HEK293 (cell line): ENCODE measurements around the gene RUNX1.
A peak's percentile ranks its signal among the peaks of the same experiment; 100 is the strongest.

Source experiments
- KLF7 ChIP-seq: fragments of 450-650 bp; formaldehyde crosslinking; IDR thresholded peaks from 2 replicates; pipeline ENCODE4 v1.5.1; 2016; ENCODE audit warnings: missing biosample characterization, missing genetic modification characterization, borderline replicate concordance
- MEIS1 ChIP-seq: sonication (generic); formaldehyde crosslinking; IDR thresholded peaks from 2 replicates; pipeline ENCODE4 v1.8.1; 2022; ENCODE audit warnings: missing genetic modification reagents, mild to moderate bottlenecking, borderline replicate concordance
- MZF1 ChIP-seq: fragments of 450-650 bp; formaldehyde crosslinking; IDR thresholded peaks from 2 replicates; pipeline ENCODE4 v1.5.1; 2017; ENCODE audit warnings: missing biosample characterization, missing genetic modification characterization, borderline replicate concordance
- OVOL3 ChIP-seq: fragments of 450-650 bp; formaldehyde crosslinking; IDR thresholded peaks from 2 replicates; pipeline ENCODE4 v1.5.1; 2016; ENCODE audit warnings: missing biosample characterization, missing genetic modification characterization
- SCRT1 ChIP-seq: fragments of 450-650 bp; formaldehyde crosslinking; IDR thresholded peaks from 2 replicates; pipeline ENCODE4 v1.5.1; 2016; ENCODE audit warnings: missing biosample characterization, missing genetic modification characterization, borderline replicate concordance
- SCRT2 ChIP-seq: fragments of 450-650 bp; formaldehyde crosslinking; IDR thresholded peaks from 2 replicates; pipeline ENCODE4 v1.5.1; 2016; ENCODE audit warnings: missing biosample characterization, missing genetic modification characterization
- YY1 ChIP-seq: fragments of 450-650 bp; formaldehyde crosslinking; IDR thresholded peaks from 2 replicates; pipeline ENCODE4 v1.5.1; 2018; ENCODE audit warnings: missing biosample characterization, missing genetic modification characterization
- ZBTB20 ChIP-seq: fragments of 450-650 bp; formaldehyde crosslinking; IDR thresholded peaks from 2 replicates; pipeline ENCODE4 v1.5.1; 2016; ENCODE audit warnings: missing biosample characterization, missing genetic modification characterization
- ZIC2 ChIP-seq: fragments of 450-650 bp; formaldehyde crosslinking; IDR thresholded peaks from 2 replicates; pipeline ENCODE4 v1.5.1; 2016; ENCODE audit warnings: missing biosample characterization, missing genetic modification characterization
- ZNF23 ChIP-seq: fragments of 450-650 bp; formaldehyde crosslinking; IDR thresholded peaks from 2 replicates; pipeline ENCODE4 v1.5.1; 2016; ENCODE audit warnings: missing biosample characterization, missing genetic modification characterization, borderline replicate concordance
- ZNF239 ChIP-seq: fragments of 450-650 bp; formaldehyde crosslinking; IDR thresholded peaks from 2 replicates; pipeline ENCODE4 v1.5.1; 2016; ENCODE audit warnings: missing biosample characterization, missing genetic modification characterization
- ZNF335 ChIP-seq: fragments of 450-650 bp; formaldehyde crosslinking; conservative IDR thresholded peaks from 2 replicates; pipeline ENCODE4 v1.5.1; 2016; ENCODE audit warnings: missing biosample characterization, missing genetic modification characterization
- ZNF341 ChIP-seq: fragments of 450-650 bp; formaldehyde crosslinking; IDR thresholded peaks from 2 replicates; pipeline ENCODE4; 2016; ENCODE audit warnings: low read depth, missing biosample characterization, missing genetic modification characterization
- ZNF366 ChIP-seq: fragments of 450-650 bp; formaldehyde crosslinking; conservative IDR thresholded peaks from 2 replicates; pipeline ENCODE4 v1.5.1; 2016; ENCODE audit warnings: missing biosample characterization, missing genetic modification characterization
- ZNF416 ChIP-seq: fragments of 450-650 bp; formaldehyde crosslinking; IDR thresholded peaks from 2 replicates; pipeline ENCODE4 v1.5.1; 2016; ENCODE audit warnings: missing biosample characterization, missing genetic modification characterization
- ZNF548 ChIP-seq: fragments of 450-650 bp; formaldehyde crosslinking; IDR thresholded peaks from 2 replicates; pipeline ENCODE4 v1.5.1; 2016; ENCODE audit warnings: missing biosample characterization, missing genetic modification characterization
- ZNF600 ChIP-seq: fragments of 450-650 bp; formaldehyde crosslinking; IDR thresholded peaks from 2 replicates; pipeline ENCODE4 v1.5.1; 2016; ENCODE audit warnings: missing biosample characterization, missing genetic modification characterization
- ZNF654 ChIP-seq: fragments of 450-650 bp; formaldehyde crosslinking; IDR thresholded peaks from 2 replicates; pipeline ENCODE4 v1.5.1; 2016; ENCODE audit warnings: low read depth, missing biosample characterization, missing genetic modification characterization
- ZNF664 ChIP-seq: fragments of 450-650 bp; formaldehyde crosslinking; IDR thresholded peaks from 2 replicates; pipeline ENCODE4 v1.5.1; 2016; ENCODE audit warnings: missing biosample characterization, missing genetic modification characterization
- ZNF776 ChIP-seq: fragments of 450-650 bp; formaldehyde crosslinking; IDR thresholded peaks from 2 replicates; pipeline ENCODE4 v1.5.0; 2017; ENCODE audit warnings: missing biosample characterization, missing genetic modification characterization, borderline replicate concordance
- ZSCAN18 ChIP-seq: fragments of 450-650 bp; formaldehyde crosslinking; IDR thresholded peaks from 2 replicates; pipeline ENCODE4 v1.5.1; 2016; ENCODE audit warnings: missing biosample characterization, missing genetic modification characterization
- ZXDB ChIP-seq: fragments of 450-650 bp; formaldehyde crosslinking; IDR thresholded peaks from 2 replicates; pipeline ENCODE4 v1.5.1; 2016; ENCODE audit warnings: missing biosample characterization, missing genetic modification characterization
- TF ChIP-seq, protein P1 (sequence below): fragments of 450-650 bp; formaldehyde crosslinking; optimal IDR thresholded peaks from 2 replicates; pipeline ENCODE3; 2016; ENCODE audit warnings: missing biosample characterization, mild to moderate bottlenecking, missing genetic modification characterization
- TF ChIP-seq, protein P2 (sequence below): fragments of 450-650 bp; formaldehyde crosslinking; IDR thresholded peaks from 2 replicates; pipeline ENCODE4 v1.5.1; 2016; ENCODE audit warnings: missing biosample characterization, missing genetic modification characterization
- TF ChIP-seq, protein P3 (sequence below): fragments of 450-650 bp; formaldehyde crosslinking; IDR thresholded peaks from 2 replicates; pipeline ENCODE4 v1.5.1; 2016; ENCODE audit warnings: missing biosample characterization, missing genetic modification characterization
- TF ChIP-seq, protein P4 (sequence below): fragments of 450-650 bp; formaldehyde crosslinking; IDR thresholded peaks from 2 replicates; pipeline ENCODE4 v1.5.1; 2016; ENCODE audit warnings: missing biosample characterization, missing genetic modification characterization
- TF ChIP-seq, protein P5 (sequence below): fragments of 450-650 bp; formaldehyde crosslinking; conservative IDR thresholded peaks from 2 replicates; pipeline ENCODE4 v1.5.1; 2016; ENCODE audit warnings: low read depth, missing biosample characterization, missing genetic modification characterization

Gene RUNX1

DNA sequence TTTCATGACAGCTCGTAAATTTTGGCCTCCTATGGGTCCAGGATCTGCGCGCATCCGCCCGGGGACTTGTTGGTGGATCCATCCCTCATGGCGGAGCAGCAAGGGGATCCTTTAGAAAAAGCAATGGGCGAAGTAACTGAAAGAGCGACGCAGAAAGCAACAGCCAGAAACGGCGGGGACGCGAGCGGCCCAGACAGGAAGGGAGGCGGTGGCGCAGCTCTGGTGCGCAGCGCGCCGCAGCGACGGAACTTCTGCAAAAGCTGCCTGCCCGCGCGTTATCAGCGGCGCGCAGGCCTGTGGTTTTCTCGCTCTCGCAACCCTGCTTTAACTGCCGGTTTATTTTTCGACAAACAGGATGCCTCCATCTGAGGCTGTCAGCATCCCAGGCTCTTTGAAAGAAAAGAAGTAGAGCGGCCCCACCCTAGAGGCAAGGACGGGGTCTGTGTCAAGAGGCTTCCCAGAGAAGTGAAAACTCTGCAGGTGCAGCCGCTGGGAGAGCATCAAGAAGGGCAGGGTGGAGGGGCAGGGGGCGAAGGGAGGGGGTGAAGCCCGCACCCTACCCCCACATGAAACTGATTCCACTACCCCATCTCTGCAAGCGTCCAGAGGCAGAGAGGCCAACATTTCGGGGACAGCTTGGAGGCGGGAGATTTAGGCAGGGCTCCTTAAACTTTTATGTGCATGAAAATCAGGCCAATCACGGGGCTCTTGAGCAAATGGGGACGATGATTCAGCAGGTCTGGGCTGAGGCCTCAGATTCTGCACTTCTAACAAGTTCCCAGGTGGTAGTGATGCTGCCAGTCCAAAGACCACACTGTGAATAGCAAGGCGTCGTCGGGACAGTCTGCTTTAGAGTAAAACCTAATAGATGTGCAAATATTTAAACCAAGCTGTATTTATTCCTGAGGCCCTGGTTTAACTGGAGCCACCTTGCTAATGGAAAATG, 22.2 kb downstream of the RUNX1 start (continued):
- TF ChIP-seq ZSCAN18 (tag by site-specific recombination) (no peak), OVOL3 (no peak), ZNF23 (no peak), ZBTB20 (tag by site-specific recombination) (peak; percentile 22; the same call in 1 of the 2 replicates), SCRT1 (tag by site-specific recombination) (no peak), ZNF664 (tag by site-specific recombination) (no peak), ZNF600 (tag by site-specific recombination) (no peak; the same call in 1 of the 2 replicates), ZNF341 (tag by site-specific recombination) (peak; percentile 68), ZNF239 (no peak), ZNF654 (tag by site-specific recombination) (no peak), ZNF548 (tag by site-specific recombination) (no peak), MZF1 (tag by site-specific recombination) (no peak; the same call in 1 of the 2 replicates), ZXDB (tag by site-specific recombination) (no peak), ZNF366 (tag by site-specific recombination) (no peak), ZNF776 (tag by site-specific recombination) (no peak), YY1 (tag by site-specific recombination) (no peak), ZNF335 (tag by site-specific recombination) (peak; percentile 63), KLF7 (no peak), ZIC2 (tag by site-specific recombination) (0 out of 2 replicates have a peak, but pooled peaks have one; percentile 8), SCRT2 (tag by site-specific recombination) (peak; percentile 87), ZNF416 (no peak), MEIS1 (CRISPR knock-in tag) (no peak)
- TF ChIP-seq, protein P1, sequence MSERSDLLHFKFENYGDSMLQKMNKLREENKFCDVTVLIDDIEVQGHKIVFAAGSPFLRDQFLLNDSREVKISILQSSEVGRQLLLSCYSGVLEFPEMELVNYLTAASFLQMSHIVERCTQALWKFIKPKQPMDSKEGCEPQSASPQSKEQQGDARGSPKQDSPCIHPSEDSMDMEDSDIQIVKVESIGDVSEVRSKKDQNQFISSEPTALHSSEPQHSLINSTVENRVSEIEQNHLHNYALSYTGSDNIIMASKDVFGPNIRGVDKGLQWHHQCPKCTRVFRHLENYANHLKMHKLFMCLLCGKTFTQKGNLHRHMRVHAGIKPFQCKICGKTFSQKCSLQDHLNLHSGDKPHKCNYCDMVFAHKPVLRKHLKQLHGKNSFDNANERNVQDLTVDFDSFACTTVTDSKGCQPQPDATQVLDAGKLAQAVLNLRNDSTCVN (tag by site-specific recombination) = peak; percentile 81
- TF ChIP-seq, protein P2, sequence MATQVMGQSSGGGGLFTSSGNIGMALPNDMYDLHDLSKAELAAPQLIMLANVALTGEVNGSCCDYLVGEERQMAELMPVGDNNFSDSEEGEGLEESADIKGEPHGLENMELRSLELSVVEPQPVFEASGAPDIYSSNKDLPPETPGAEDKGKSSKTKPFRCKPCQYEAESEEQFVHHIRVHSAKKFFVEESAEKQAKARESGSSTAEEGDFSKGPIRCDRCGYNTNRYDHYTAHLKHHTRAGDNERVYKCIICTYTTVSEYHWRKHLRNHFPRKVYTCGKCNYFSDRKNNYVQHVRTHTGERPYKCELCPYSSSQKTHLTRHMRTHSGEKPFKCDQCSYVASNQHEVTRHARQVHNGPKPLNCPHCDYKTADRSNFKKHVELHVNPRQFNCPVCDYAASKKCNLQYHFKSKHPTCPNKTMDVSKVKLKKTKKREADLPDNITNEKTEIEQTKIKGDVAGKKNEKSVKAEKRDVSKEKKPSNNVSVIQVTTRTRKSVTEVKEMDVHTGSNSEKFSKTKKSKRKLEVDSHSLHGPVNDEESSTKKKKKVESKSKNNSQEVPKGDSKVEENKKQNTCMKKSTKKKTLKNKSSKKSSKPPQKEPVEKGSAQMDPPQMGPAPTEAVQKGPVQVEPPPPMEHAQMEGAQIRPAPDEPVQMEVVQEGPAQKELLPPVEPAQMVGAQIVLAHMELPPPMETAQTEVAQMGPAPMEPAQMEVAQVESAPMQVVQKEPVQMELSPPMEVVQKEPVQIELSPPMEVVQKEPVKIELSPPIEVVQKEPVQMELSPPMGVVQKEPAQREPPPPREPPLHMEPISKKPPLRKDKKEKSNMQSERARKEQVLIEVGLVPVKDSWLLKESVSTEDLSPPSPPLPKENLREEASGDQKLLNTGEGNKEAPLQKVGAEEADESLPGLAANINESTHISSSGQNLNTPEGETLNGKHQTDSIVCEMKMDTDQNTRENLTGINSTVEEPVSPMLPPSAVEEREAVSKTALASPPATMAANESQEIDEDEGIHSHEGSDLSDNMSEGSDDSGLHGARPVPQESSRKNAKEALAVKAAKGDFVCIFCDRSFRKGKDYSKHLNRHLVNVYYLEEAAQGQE (tag by site-specific recombination) = no peak
- TF ChIP-seq, protein P3, sequence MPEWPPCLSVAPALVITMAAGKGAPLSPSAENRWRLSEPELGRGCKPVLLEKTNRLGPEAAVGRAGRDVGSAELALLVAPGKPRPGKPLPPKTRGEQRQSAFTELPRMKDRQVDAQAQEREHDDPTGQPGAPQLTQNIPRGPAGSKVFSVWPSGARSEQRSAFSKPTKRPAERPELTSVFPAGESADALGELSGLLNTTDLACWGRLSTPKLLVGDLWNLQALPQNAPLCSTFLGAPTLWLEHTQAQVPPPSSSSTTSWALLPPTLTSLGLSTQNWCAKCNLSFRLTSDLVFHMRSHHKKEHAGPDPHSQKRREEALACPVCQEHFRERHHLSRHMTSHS (tag by site-specific recombination) = no peak
- TF ChIP-seq, protein P4, sequence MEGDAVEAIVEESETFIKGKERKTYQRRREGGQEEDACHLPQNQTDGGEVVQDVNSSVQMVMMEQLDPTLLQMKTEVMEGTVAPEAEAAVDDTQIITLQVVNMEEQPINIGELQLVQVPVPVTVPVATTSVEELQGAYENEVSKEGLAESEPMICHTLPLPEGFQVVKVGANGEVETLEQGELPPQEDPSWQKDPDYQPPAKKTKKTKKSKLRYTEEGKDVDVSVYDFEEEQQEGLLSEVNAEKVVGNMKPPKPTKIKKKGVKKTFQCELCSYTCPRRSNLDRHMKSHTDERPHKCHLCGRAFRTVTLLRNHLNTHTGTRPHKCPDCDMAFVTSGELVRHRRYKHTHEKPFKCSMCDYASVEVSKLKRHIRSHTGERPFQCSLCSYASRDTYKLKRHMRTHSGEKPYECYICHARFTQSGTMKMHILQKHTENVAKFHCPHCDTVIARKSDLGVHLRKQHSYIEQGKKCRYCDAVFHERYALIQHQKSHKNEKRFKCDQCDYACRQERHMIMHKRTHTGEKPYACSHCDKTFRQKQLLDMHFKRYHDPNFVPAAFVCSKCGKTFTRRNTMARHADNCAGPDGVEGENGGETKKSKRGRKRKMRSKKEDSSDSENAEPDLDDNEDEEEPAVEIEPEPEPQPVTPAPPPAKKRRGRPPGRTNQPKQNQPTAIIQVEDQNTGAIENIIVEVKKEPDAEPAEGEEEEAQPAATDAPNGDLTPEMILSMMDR (tag by site-specific recombination) = no peak
- TF ChIP-seq, protein P5, sequence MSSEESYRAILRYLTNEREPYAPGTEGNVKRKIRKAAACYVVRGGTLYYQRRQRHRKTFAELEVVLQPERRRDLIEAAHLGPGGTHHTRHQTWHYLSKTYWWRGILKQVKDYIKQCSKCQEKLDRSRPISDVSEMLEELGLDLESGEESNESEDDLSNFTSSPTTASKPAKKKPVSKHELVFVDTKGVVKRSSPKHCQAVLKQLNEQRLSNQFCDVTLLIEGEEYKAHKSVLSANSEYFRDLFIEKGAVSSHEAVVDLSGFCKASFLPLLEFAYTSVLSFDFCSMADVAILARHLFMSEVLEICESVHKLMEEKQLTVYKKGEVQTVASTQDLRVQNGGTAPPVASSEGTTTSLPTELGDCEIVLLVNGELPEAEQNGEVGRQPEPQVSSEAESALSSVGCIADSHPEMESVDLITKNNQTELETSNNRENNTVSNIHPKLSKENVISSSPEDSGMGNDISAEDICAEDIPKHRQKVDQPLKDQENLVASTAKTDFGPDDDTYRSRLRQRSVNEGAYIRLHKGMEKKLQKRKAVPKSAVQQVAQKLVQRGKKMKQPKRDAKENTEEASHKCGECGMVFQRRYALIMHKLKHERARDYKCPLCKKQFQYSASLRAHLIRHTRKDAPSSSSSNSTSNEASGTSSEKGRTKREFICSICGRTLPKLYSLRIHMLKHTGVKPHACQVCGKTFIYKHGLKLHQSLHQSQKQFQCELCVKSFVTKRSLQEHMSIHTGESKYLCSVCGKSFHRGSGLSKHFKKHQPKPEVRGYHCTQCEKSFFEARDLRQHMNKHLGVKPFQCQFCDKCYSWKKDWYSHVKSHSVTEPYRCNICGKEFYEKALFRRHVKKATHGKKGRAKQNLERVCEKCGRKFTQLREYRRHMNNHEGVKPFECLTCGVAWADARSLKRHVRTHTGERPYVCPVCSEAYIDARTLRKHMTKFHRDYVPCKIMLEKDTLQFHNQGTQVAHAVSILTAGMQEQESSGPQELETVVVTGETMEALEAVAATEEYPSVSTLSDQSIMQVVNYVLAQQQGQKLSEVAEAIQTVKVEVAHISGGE (tag by site-specific recombination) = 0 out of 2 replicates have a peak, but pooled peaks have one; percentile 15
